ENCODE data around the gene HOXD3.

Gene HOXD3

DNA sequence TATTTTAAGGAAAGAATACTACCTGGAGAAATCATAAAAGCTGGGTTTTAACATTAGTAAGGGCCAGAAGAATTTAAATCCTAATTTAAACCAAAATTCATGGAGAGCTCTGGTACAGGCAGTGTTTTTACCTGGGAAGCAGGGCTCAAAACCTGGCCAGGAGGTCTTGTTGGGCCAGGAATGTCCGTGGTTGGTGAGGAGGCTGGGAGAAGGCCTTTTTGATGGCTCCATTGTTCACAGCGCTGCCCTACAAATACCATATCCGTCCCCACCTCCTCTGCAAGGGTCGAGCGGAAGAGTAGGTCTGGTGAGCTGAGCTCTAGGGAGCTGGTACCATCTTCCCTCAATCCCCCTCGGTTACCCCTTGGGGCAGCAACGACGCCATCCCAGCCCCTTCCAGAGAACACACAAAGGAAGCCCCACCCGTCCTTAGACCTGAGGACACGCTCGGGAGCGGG, 20.5 kb downstream of the HOXD3 start:
- DNase-seq (ENCODE audit: low read depth in 2 of 2), result no peak

DNA sequence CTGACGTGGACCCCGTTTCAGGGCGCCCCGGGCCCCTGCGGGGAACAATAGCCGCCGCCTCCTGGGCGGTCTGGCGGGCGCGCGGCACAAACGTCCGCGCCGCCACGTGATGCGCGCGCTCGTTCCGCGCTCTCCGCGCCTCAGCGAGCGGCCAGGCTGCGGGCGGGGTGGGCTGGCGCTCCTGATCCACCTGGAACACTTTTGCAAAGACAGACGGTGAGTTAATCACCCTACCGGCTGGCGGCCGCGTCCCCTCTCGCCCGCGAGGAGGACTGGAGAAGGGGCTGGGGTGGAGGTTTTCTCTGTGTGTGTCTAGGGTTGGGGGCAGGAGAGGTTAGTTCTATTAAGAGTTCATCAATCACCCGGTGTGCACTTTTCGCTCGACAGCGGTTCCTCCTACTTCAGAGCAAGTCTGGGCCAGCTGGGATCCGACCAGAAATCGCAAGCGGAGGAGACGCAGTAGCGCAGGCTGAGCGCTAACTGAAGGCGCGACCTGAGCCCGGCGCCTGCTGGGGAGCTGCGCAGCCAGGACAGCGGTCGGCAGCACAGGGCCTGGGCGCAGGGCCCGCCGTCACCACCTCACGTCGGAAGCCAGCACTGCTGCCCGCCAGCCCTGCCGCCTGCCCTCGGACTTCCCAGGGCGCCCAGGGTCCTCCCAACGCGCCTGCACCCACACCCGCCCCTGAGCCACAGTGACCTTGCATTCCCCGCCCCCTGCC, 21.1 kb downstream of the HOXD3 start:
- DNase-seq (ENCODE audit: low read depth in 2 of 2), result no peak

DNA sequence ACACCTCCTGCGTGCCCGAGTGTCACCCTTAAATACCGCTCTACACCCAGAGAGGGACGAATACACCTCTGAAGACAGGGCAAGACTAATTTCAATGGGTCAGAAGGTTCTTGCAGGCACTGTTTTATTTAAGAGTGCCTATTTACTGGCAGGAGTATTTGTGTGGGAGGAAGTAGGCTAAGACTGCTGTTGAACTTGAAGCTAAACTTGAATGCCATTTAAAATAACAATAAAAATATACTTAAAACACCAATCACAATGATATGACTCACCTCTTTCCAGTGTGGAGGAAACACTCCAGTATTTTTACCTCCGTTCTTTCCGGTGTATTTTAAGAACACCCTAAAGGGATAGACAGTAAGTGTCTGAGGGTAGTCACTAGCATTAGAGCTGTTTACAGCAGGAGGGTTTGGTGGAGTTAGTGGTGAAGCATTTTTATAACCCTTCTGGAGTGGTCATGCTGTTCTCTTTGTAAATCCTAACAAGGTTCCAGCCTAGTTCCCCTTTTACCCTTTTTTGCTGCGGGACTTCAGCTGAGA, 21.7 kb downstream of the HOXD3 start:
- DNase-seq (ENCODE audit: low read depth in 2 of 2), result no peak

DNA sequence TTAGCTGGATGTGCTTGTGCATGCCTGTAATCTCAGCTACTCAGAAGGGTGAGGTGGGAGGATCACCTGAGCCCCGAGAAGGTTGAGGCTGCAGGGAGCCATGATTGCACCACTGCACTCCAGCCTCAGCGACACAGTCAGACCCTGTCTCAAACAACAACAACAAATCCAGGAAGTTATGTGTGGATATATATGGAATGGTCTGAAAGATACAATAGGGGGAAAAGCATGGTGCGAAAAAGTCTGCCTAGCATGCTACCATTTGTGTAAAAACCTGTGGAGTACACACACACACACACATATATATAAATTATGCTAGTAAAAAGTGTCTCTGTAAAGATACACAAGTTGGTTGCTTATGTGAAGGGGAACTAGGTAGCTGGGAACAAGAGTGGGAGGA, 24.4 kb downstream of the HOXD3 start:
- DNase-seq (ENCODE audit: low read depth in 2 of 2), result no peak

DNA sequence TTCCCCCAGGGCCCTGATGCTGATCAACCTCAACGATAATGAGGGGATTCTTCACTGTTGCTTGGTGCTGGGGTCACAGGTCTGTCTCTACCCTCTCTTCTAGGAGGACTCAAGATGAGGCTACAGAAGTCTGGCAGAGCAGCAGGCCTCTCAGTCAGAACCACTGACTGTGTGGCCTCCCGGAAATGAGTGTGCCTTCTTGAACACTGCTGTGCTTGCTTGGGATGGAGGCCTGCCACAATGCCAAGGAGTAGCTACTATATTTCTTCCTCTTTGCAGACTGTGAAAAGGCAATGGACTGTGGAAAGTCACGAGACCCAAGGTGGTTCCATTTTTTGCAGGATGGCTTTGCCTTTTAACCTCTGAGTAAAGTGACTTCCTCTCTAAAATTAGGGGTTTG, 25.6 kb downstream of the HOXD3 start:
- no peak for DNase-seq (ENCODE audit: low read depth in 2 of 2)

DNA sequence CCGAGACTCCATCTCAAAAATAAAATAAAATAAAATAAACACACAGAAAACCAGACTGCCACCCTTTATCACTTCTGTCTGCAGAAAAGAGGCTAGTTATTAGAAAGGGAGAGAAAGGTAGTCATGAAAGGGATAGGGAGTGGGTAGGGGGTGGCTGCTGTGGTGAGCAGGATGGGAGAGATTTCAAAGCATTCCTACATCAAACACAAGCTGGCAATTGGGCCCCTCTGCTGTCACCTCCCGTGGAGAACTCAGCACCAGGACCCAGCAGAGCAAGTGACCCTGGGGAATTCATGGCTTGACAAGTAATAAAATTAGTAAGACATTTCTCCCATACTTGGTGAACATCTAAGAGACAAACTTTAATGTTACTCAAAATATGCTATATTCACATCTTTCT, 27.6 kb downstream of the HOXD3 start:
- DNase-seq (ENCODE audit: low read depth in 2 of 2), result no peak

DNA sequence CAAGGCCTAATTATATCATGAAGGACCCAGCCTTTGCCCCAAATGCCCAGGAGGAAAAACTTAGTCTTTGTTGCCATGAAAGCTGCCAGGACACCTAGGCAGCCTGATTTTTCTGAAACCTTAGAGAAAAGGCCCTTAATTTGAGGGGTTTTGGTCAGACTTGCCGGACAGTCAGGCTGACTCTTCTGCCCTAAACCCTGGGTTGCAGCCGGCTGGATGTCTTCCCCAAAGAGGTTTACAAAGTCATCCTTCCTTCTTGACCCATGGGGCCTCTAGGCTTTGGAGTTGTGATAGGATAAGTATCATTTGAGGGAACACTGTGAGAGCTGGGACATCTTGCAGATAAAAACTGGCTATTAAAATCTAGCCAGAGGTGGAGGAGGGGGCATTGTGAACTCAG, 28.9 kb downstream of the HOXD3 start:
- DNase-seq (ENCODE audit: low read depth in 2 of 2), result no peak

DNA sequence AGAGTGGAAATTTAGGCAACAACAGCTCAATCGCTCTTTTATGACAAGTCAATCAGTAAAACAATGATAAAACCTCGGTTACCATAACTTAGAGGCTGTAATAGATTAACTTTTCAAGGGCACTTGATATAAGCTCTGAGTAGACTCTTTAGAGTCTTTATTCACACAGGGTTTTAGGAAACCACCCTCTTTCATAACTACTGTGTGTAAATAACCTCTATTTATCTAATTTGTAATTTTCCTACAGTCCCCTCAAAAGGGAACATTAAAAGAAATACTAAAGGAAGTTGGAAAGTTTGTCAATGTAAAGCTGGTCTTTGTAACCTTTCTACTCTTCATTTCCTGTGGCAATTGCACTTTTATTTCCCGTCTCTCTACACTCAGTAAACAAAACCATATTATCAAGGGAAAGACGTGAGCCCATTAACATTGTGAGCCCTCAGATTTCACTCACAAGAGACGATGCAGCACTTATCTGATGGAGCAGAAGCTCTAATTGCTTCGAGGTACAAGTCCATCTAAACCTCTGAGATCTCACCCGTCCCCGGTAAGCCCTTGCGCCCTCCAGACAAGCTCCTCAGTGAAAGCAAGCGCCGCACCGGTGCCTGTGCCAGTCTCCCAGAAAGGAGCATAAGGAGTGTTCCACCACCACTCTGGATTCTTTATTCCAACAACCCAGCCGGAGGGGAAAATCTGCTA, 30.2 kb downstream of the HOXD3 start:
- DNase-seq (ENCODE audit: low read depth in 2 of 2), result no peak

DNA sequence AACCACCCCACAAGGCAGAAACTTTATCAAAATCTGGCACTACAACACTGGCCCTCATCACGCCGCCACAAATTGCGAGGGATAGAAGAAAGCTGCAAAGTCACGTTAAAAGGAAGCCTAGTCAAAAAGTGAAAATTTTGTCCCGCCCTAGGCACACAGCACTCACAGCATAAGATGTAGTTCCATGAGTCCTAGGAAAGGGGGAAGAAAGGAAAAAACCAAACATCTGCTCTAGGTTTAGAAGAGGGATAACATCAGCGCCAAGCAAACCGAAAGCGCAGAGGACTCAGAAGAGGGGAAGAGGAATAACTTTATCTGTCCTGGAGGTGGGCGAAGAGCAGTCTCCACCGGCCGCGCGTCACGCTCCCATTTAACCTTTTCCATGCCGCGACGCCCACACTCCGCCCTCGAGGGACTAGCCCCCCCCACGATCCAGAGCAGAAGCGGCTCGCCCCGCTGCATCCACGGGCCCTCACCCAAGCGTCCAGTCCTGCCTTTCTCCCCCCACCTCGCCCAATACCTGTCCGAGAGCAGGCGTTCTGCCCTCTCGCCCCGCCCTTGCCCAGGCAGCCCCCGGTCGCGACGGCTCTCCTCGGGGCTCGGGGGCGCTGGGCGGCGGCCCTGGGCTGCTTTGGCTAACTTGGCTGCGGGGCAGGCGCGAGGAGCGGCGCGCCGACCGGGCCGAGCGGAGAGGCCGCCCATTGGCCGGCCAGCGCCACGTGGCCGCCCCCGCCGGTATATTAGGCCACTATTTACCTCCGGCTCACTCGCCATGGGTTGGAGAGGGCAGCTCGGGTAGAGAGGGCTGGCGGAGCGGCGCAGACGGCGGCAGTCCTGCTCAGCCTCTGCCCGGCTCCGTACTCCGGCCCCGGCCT, 31.0 kb downstream of the HOXD3 start, which contains the start of gene HOXD1:
Gene HOXD1 (plus strand): TSS at position 770 of the 875 bp plus-strand sequence. CDS start 134 bp downstream, outside the sequence.
- no peak for DNase-seq (ENCODE audit: low read depth in 2 of 2)

DNA sequence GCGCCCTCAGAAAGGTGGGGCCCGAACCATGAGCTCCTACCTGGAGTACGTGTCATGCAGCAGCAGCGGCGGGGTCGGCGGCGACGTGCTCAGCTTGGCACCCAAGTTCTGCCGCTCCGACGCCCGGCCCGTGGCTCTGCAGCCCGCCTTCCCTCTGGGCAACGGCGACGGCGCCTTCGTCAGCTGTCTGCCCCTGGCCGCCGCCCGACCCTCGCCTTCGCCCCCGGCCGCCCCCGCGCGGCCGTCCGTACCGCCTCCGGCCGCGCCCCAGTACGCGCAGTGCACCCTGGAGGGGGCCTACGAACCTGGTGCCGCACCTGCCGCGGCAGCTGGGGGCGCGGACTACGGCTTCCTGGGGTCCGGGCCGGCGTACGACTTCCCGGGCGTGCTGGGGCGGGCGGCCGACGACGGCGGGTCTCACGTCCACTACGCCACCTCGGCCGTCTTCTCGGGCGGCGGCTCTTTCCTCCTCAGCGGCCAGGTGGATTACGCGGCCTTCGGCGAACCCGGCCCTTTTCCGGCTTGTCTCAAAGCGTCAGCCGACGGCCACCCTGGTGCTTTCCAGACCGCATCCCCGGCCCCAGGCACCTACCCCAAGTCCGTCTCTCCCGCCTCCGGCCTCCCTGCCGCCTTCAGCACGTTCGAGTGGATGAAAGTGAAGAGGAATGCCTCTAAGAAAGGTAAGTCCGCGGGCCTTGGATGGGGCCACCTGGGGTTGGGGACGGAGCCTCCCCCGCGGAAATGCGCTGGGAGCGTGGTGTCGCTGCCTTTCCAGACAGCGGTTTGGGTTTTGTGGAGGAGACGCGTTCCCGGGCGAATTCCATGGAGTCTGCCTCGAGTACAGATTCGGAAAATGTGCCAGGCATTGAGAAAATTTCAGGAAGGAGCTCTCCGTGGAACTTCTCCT, 31.9 kb downstream of the HOXD3 start:
- DNase-seq (ENCODE audit: low read depth in 2 of 2), result no peak

DNA sequence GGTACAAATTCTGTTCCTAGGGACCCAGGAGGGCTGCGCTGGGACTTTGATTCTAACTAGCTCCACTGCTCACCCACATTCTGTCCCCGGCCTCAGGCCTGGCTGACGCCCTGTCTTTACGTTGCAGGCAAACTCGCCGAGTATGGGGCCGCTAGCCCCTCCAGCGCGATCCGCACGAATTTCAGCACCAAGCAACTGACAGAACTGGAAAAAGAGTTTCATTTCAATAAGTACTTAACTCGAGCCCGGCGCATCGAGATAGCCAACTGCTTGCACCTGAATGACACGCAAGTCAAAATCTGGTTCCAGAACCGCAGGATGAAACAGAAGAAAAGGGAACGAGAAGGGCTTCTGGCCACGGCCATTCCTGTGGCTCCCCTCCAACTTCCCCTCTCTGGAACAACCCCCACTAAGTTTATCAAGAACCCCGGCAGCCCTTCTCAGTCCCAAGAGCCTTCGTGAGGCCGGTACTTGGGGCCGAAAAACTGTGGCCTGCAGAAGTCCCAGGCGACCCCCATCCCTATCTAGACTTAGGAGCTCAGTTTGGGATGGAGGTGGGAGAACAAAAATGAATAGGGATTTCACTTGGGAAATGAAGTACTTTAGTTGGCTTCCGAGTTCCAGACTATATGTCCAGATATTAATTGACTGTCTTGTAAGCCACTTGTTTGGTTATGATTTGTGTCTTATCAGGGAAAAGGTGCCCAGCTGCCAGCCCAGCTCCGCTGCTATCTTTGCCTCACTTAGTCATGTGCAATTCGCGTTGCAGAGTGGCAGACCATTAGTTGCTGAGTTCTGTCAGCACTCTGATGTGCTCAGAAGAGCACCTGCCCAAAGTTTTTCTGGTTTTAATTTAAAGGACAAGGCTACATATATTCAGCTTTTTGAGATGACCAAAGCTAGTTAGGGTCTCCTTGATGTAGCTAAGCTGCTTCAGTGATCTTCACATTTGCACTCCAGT, 32.9 kb downstream of the HOXD3 start:
- DNase-seq (ENCODE audit: low read depth in 2 of 2), result no peak

DNA sequence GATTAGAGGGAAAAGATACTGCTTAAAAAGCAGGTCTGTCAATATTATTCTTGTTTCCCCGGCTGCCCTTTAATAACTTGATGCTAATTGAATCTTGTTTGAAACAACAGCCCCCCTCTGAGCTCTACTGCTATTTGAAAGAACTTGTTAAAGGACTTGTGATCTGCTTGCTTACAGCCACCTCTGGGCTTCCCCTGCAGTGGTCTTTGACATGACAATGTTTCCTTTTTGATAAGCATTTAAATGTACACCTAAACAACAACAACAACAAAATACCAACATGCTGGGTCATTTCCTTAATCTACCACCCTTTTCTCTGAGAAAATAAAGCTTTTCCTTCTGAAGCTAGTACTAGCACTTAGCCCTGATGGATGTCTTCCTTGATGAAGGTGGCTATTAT, 35.2 kb downstream of the HOXD3 start:
- DNase-seq (ENCODE audit: low read depth in 2 of 2), result no peak

DNA sequence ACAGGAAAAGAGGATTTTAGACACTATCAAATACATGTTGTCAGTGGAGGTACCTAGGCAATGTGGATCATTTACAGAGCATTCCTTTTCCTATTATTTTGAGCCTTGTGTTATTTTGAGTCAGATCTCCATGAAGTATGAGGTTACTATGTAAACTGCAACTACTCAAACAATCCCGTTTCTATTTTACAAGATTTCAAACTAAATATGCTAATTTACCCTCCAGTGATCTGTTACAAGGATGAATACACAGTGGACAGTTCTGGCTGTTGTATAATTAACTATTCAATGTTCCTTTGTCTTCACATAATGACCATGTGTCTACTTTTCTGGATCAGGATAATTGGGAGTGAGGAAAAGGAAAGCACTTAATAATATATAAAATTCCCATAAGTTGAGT, 35.9 kb downstream of the HOXD3 start:
- DNase-seq (ENCODE audit: low read depth in 2 of 2), result no peak

DNA sequence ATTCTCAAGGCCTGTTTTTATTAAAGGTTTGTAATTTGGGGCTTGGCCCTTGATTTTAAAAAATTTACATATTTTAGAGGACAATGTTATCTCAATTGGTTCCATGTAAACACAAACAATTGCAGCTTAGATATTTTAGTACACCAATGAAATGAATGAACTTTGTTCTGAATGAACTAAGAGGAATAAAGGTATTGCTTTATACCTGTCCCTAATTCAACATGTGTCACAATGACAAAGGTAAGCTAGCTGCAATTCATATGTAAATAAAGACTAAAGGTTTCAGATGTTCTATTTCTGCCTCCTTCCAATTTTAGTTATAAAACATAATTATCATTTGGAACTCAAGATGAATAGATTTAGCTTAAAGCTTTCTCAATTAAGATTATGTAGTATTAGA, 42.8 kb downstream of the HOXD3 start:
- no peak for DNase-seq (ENCODE audit: low read depth in 2 of 2)

DNA sequence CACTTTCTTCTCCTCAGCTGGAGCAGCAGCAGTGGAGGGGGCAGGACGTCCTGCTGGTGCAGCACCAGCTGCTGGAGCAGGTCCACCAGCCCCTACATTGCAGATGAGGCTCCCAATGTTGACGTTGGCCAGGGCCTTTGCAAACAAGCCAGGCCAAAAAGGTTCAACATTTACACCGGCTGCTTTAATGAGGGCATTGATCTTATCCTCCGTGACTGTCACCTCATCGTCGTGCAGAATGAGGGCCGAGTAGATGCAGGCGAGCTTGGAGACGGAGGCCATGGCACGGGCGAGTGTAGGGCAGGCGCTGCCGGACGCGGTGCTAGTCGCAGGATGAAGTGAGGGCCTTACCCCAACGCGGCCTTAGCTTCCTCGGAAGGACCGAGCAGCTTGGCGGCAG, 43.9 kb downstream of the HOXD3 start:
- DNase-seq (ENCODE audit: low read depth in 2 of 2), result no peak

DNA sequence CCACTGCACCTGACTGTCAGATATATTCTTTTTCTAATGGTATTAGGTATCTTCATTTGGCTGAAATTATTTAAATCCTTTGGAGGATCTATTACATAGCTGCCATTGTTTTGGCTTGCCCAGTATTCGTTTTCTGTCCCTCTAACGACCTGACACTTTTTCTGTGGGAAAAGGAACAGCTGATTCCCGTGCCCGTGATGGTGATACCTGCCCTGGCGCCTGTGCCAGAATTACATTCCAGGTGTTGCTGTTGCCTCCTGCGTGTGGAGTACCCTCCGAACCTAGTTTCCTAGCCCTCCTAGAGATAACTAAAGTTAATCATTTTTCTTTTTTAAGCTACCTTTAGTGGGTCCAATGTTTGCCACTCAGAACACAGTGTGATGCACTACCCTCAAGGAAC, 45.4 kb downstream of the HOXD3 start:
- DNase-seq (ENCODE audit: low read depth in 2 of 2), result no peak

DNA sequence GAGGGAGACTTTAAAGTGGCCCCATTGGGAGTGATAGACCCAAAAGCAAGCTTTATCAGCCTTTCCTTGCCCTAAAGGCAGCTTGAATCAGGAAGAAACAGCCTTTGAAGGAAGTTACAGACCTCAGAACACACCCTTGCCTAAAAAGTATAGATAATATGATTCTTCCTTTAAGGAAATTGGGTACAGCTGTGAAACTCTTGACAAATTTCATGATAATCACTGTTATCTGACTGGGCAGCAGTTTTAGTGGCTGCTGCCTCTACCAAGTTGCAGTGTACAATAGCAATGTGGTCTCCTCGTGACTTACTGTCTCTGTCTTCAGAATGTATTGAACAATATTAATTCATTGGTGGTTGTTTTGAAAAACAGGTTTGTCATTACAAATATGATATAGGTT, 48.0 kb downstream of the HOXD3 start:
- DNase-seq (ENCODE audit: low read depth in 2 of 2), result no peak

DNA sequence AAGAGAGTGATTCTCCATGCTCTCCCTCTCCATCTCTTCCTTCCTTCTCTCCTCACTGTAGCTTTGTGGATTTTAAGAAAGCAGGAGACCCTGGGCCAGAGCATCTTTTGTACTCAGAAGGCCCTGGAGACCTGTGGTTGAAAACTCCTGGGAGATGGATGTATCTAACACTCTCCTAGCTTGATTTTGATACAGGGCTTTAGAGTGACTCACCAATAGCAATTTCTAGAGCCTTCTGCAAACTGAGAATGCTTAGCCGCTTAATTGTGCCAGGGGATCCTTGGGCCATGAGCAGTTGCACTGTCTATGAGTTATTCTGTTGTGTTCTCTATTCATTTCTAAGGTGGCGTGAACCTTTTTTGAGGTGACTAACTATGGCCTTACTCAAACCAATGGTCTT, 49.0 kb downstream of the HOXD3 start:
- DNase-seq (ENCODE audit: low read depth in 2 of 2), result peak; percentile 32 to 49

DNA sequence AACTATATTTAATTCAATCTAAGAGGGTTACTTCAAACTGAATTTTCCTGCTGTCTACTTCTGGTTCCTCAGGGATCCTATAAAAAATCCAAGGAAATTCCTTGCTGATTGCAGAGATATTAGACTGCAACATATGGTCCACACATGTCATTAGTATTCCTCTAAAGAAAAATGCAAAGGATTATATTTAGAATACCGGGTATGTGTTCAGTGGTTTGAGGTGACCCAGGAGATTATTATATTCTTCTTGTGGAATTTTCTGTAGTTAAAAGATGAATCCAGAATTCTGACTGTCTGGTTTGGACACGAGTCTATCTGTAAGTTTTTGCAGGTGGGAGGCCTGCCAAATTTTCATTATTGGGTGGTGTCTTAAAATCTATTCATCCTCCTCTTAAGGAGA, 49.6 kb downstream of the HOXD3 start:
- peak; percentile 90 to 94 for DNase-seq (ENCODE audit: low read depth in 2 of 2)

DNA sequence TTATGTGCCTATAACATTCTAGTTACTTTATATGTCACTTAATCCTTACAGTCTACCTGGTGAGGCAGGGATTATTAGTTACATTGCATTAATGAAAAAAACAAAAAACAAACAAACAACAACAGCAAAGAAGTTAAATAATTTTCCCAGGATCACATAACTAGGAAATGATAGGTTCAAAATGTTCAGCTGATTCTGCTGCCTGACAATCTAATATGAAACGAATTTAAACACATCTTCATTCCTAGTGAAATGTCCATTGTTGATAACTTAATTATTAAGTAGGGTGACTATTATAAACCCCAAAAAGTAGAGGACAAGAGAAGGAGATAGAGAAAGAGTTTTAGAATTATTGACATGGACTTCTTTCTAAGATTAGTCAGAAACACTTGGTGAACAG, 54.0 kb downstream of the HOXD3 start:
- no peak for DNase-seq (ENCODE audit: low read depth in 2 of 2)
